ENCODE measurements around the gene SUPT4H1. TPM values are rescaled to one million over a fixed set of nuclear protein-coding genes. Genes with fewer than 3 reads are reported as not detected.

The SUPT4H1 gene
- total and polyA plus RNA-seq, 3 donors from 2014 or later: 59.3 to 98.5 (median 64.4) TPM

GRCh38 chr17:58338841-58339754, 12.9 kb downstream of the SUPT4H1 start:
- intact Hi-C loops (cut with DNase I; ENCODE audit: low total_unique reads): no loop called here
- Histone ChIP-seq H3K4me3 (no peak overlapping the region), H3K36me3 (ENCODE audit: low read depth, missing control alignments) (no peaks in the 10 kb centered on the region), H3K4me1 (peaks cover 9% of the 10 kb centered on the region), H3K9me3 (no peaks in the 10 kb centered on the region), H3K27ac (no peak overlapping the region), H3K27me3 (no peaks in the 10 kb centered on the region)
- WGBS, 2 donors: 61 to 75% methylated on average over 10 of the region's 10 CpGs
- TF ChIP-seq CTCF (IDR thresholded peaks at IDR 0.05): no peak
- DNase-seq: no peak

GRCh38 chr17:58338454-58338840, 13.6 kb downstream of the SUPT4H1 start:
- no peak for DNase-seq
- intact Hi-C loops (cut with DNase I; ENCODE audit: low total_unique reads): no loop called here
- Histone ChIP-seq H3K9me3 (no peaks in the 10 kb centered on the region), H3K27ac (peak overlapping the region in 1 of 2 donors; percentile 36), H3K4me1 (peaks cover 9% of the 10 kb centered on the region), H3K36me3 (ENCODE audit: low read depth, missing control alignments) (no peaks in the 10 kb centered on the region), H3K27me3 (no peaks in the 10 kb centered on the region), H3K4me3 (no peak overlapping the region)
- no peak for TF ChIP-seq POLR2A (IDR thresholded peaks at IDR 0.05)
- TF ChIP-seq CTCF (IDR thresholded peaks at IDR 0.05): no peak
- 81 to 84% methylated on average over 3 of the region's 3 CpGs for WGBS, 2 donors

- Histone ChIP-seq H3K4me1 (peaks cover 9% of the 10 kb centered on the region), H3K4me3 (no peak overlapping the region), H3K27ac (peak overlapping the region in 1 of 2 donors; percentile 59), H3K36me3 (ENCODE audit: low read depth, missing control alignments) (no peaks in the 10 kb centered on the region), H3K27me3 (no peaks in the 10 kb centered on the region), H3K9me3 (no peaks in the 10 kb centered on the region)
- TF ChIP-seq POLR2A (IDR thresholded peaks at IDR 0.05) (no peak), CTCF (IDR thresholded peaks at IDR 0.05) (no peak)
- intact Hi-C loops (cut with DNase I; ENCODE audit: low total_unique reads): no loop called here
- 47 to 55% methylated on average over 7 to 23 of the region's 23 CpGs for WGBS, 2 donors
- DNase-seq: peak; percentile 61
Measured at GRCh38 chr17:58337600-58338453, 14.2 kb downstream of the SUPT4H1 start.

DNA sequence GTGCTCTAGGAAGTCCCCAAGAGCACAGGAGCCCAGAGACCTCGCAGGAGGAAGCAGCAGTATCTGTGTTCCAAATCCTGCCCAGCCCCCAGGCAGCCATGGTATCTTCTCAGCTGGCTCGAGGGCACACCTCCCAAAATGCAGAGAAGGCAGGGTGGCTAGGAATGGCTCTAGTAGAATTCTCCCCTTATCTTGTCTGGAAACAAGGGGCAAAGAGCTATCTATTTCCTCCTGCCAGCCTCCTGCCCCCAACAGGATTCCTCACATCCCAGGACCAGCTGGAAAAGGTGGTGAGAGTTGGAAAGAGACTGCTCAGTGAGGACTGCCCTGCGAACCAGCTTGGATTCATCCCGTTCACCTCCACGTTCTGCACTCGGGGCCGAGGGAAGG, 14.8 kb downstream of the SUPT4H1 start:
- DNase-seq: no peak

More for the DNA sequence above, 14.8 kb downstream of the SUPT4H1 start:
- intact Hi-C loops (cut with DNase I; ENCODE audit: low total_unique reads): no loop called here
- Histone ChIP-seq H3K36me3 (ENCODE audit: low read depth, missing control alignments) (no peaks in the 10 kb centered on the region), H3K27ac (peak overlapping the region in 1 of 2 donors; percentile 59), H3K27me3 (no peaks in the 10 kb centered on the region), H3K9me3 (no peaks in the 10 kb centered on the region), H3K4me3 (no peak overlapping the region), H3K4me1 (peaks cover 9% of the 10 kb centered on the region)
- WGBS, 2 donors: 38 to 45% methylated on average over 7 of the region's 7 CpGs
- no peak for TF ChIP-seq POLR2A (IDR thresholded peaks at IDR 0.05)
- no peak for TF ChIP-seq CTCF (IDR thresholded peaks at IDR 0.05)

All from testis (tissue), 3 donors.